GM12872 (cell line): Measurements from ENCODE around the gene CDH19.
A peak's percentile ranks its signal among the peaks of the same experiment; 100 is the strongest.

Source experiments
- TF ChIP-seq, protein P1 (sequence below): IDR thresholded peaks from 3 replicates; pipeline ENCODE4 v1.5.1; 2011; ENCODE audit warnings: low read depth, mild to moderate bottlenecking, low read length, moderate library complexity; ENCODE audit not compliant: insufficient read depth

Gene CDH19

DNA sequence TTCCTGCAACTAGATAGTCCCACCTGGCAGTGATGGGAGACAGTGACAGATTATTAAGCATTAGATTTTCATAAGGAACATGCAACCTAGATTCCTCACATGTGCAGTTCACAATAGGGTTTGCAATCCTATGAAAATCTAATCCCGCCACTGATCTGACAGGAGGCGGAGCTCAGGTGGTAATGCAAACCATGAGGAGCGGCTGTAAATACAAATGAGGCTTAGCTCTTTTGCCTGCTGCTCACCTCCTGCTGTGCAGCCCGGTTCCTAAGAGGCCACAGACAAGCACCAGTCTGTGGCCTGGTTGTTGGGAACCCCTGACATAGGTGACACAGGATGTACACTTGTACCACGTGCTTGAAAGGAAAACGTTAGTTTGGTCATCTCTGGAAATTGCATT is 41.6 kb downstream of the CDH19 start:
- TF ChIP-seq, protein P1, sequence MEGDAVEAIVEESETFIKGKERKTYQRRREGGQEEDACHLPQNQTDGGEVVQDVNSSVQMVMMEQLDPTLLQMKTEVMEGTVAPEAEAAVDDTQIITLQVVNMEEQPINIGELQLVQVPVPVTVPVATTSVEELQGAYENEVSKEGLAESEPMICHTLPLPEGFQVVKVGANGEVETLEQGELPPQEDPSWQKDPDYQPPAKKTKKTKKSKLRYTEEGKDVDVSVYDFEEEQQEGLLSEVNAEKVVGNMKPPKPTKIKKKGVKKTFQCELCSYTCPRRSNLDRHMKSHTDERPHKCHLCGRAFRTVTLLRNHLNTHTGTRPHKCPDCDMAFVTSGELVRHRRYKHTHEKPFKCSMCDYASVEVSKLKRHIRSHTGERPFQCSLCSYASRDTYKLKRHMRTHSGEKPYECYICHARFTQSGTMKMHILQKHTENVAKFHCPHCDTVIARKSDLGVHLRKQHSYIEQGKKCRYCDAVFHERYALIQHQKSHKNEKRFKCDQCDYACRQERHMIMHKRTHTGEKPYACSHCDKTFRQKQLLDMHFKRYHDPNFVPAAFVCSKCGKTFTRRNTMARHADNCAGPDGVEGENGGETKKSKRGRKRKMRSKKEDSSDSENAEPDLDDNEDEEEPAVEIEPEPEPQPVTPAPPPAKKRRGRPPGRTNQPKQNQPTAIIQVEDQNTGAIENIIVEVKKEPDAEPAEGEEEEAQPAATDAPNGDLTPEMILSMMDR: no peak

DNA sequence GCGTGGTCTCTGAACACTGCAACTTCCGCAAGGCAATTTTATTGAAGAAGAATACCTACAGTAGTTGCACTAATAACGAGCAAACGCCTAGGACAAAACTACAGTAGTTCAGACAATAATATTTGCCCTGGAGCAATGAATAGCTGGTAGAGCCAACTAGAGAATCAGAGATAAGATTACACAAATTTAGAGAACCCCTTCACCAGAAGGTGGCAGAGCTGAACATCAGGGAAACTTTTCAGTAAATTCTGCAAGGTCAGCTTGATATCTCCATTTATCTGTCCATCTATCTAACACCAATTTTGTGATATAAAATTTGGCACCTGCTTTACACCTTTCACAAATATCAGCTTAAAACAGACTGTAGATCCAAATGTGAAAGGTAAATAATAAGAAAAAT is 43.8 kb downstream of the CDH19 start:
- TF ChIP-seq, protein P1: 0 out of 3 replicates have a peak, but pooled peaks have one; percentile 5

DNA sequence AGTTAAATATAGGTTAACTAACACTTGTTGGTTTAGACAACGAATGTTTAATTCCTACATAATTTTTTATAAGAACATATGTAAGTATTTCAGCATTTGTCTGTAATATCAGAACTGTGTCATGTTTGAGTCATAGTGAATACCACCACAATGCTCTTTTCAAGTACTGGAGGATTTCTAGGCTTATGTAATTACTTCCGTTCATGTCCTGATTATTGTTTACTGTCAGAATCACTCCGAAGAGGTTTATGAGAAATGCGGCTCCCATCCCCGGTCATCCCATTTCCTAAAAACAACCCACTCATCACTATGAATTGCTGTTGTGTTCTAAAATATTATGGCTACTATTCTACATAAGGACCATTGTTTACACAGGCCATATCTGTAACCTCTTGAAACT is 45.1 kb downstream of the CDH19 start:
- TF ChIP-seq, protein P1: no peak

DNA sequence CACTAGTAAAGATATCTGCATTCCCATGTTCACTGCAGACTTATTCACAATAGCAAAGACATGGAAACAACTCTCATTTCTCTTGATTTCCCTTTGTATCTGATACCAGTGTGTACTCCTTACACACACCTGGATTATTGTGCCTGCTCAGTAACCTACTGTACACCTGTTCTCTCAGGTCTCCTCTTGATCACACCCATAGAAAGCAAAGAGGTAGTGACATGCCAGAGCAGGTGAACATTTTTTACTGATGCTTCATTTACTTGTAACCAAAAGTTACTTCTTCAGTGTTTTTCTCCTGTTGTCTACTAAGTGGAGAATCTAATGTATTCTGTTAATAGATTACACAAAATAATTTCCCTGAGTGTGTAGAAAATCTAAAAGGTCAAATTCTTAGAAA is 46.8 kb downstream of the CDH19 start:
- TF ChIP-seq, protein P1: no peak

DNA sequence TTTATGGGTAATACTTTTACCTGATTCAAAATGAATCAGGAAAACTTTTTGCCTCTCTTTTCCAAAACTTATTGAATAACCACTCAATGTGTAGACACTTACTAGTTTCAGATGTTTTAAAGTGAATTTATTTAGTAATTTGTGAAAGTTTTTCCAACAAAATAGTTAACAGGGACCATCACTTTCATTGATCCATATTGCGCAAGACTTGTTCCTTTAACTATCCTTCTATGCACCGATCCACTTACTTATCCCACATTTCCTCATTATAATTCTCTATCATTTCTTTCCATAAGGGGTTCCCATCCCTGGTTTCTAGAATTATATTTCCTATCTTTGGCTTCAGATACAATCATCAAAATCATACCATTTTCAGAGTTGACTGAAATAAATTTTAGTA is 48.3 kb downstream of the CDH19 start:
- TF ChIP-seq, protein P1: no peak

DNA sequence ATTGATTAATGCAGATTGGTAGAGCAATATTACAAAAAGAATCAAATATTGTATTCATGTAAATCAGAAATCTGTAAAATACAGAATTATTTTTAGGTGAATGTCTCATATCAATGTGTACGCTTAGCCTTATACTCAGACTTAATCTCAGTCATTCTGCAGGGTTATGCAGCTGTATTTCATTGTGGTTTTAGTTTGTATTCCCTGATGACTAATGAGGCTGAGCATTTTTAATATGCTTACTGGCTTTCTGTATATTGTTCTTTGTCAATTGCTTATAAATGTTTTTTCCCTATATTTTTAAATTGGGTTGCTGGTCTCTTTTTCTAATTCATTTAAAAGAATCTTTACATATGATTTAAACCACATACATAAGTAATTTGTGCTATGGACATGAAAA is 50.1 kb downstream of the CDH19 start:
- TF ChIP-seq, protein P1: no peak

DNA sequence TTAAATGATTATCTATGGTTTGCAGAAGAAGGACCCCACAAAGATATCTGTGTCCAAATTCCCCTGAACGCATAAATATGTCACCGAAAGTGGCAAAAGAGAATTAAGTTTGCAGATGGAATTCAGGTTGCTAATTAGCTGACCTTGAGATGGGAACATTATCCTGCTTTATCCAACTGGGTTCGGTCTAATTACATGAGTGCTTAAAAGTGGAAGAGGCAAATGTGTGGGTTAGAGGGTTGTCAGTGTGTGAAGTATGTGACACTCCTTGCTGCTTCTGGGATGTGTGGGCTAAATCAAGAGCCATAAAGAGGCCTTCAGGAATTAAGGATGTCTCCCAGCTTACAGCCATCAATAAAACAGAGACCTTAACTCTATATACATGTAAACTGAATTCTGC is 53.5 kb downstream of the CDH19 start:
- TF ChIP-seq, protein P1: no peak

DNA sequence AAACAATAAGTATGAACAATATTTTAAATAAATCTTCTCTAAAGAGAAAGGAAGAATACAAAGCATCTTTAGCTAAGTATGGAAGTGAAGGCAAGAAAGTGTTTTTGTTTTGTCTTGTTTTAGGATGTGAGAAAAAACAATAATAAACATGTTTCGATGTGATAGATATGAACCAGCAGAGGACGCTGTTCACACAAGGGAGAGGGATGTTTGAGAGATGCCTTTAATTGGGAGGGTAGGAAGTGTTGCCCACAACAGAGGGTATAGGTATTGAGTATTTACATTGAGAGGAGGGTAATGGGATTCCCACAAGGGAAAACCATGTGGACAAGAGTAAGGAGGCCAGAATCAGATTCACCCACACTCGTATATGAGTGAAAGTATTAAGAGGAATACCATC is 55.1 kb downstream of the CDH19 start:
- TF ChIP-seq, protein P1: peak; percentile 38; the same call in 1 of the 3 replicates
